GM23338 (cell line): Measurements from ENCODE around the gene WWP2. TPM values are rescaled to one million over a fixed set of nuclear protein-coding genes. Genes with fewer than 3 reads are reported as not detected.

Experiments used
- ATAC-seq: fragments of 200-7000 bp; cut with Tn5 transposase; 3 replicates; pipeline ENCODE4 v1.9.1; 2020
- DNase-seq: peaks from one replicate; pipeline ENCODE4 v3.0.0-alpha.2; 2015; ENCODE audit warnings: low spot score
- H2AFZ ChIP-seq: fragments of 200-600 bp; sonication (generic); 2 replicates; pipeline ENCODE4 v1.8.0; 2016; ENCODE audit warnings: antibody characterized with exemption, mild to moderate bottlenecking, moderate library complexity
- H3F3A ChIP-seq: fragments of 200-600 bp; sonication (generic); replicated peaks from 2 replicates; pipeline ENCODE4 v1.8.0; 2017; ENCODE audit warnings: antibody characterized with exemption, mixed run types, low read depth
- H3K27ac ChIP-seq: fragments of 200-600 bp; sonication (generic); 2 replicates; pipeline ENCODE4 v1.6.1; 2016; ENCODE audit warnings: low read depth
- H3K27me3 ChIP-seq: fragments of 200-600 bp; sonication (generic); 2 replicates; pipeline ENCODE4 v1.8.0; 2016; ENCODE audit warnings: mild to moderate bottlenecking, mixed run types, moderate library complexity; ENCODE audit not compliant: insufficient read depth
- H3K36me3 ChIP-seq: fragments of 200-600 bp; sonication (generic); 2 replicates; pipeline ENCODE4 v1.8.0; 2016; ENCODE audit warnings: mild to moderate bottlenecking; ENCODE audit not compliant: insufficient read depth
- H3K4me1 ChIP-seq: fragments of 200-600 bp; sonication (generic); 2 replicates; pipeline ENCODE4 v1.8.0; 2016; ENCODE audit warnings: mild to moderate bottlenecking, moderate library complexity; ENCODE audit not compliant: insufficient read depth
- H3K4me2 ChIP-seq: fragments of 200-600 bp; sonication (generic); 2 replicates; pipeline ENCODE4 v1.7.1; 2017; ENCODE audit warnings: mixed run types
- H3K4me3 ChIP-seq: fragments of 200-600 bp; sonication (generic); 2 replicates; pipeline ENCODE4 v1.6.1; 2016; ENCODE audit warnings: mixed run types
- H3K79me2 ChIP-seq: fragments of 200-600 bp; sonication (generic); replicated peaks from 2 replicates; pipeline ENCODE4 v1.8.0; 2017; ENCODE audit warnings: mild to moderate bottlenecking; ENCODE audit not compliant: insufficient read depth
- H3K9me2 ChIP-seq: fragments of 200-600 bp; sonication (generic); 2 replicates; pipeline ENCODE4 v1.8.0; 2017; ENCODE audit not compliant: insufficient read depth
- H4K20me1 ChIP-seq: fragments of 200-600 bp; sonication (generic); replicated peaks from 2 replicates; pipeline ENCODE4 v1.8.0; 2017; ENCODE audit warnings: mild to moderate bottlenecking; ENCODE audit not compliant: insufficient read depth
- H3K27ac Mint-ChIP-seq: 2 replicates; pipeline ENCODE4 v1.8.0; 2020; ENCODE audit warnings: inconsistent platforms, mild to moderate bottlenecking, moderate library complexity, mixed read lengths
- H3K27me3 Mint-ChIP-seq: 3 replicates; pipeline ENCODE4 v1.8.0; 2022; ENCODE audit warnings: low read depth, mild to moderate bottlenecking, moderate library complexity, mixed read lengths, inconsistent platforms; ENCODE audit not compliant: insufficient read depth, poor library complexity
- H3K36me3 Mint-ChIP-seq: 3 replicates; pipeline ENCODE4 v1.8.0; 2021; ENCODE audit warnings: low read depth, mild to moderate bottlenecking, inconsistent platforms, moderate library complexity, mixed read lengths
- H3K4me1 Mint-ChIP-seq: 3 replicates; pipeline ENCODE4 v1.8.0; 2020; ENCODE audit warnings: mild to moderate bottlenecking, inconsistent platforms, mixed read lengths
- H3K4me3 Mint-ChIP-seq: 3 replicates; pipeline ENCODE4 v1.8.0; 2021; ENCODE audit warnings: moderate library complexity, mild to moderate bottlenecking, inconsistent platforms, mixed read lengths
- H3K9me3 Mint-ChIP-seq: 3 replicates; pipeline ENCODE4 v1.8.0; 2020; ENCODE audit warnings: moderate library complexity, mild to moderate bottlenecking, inconsistent platforms, mixed read lengths
- CREB1 ChIP-seq: fragments of 250-450 bp; sonication (Bioruptor Pico); IDR thresholded peaks from 2 replicates; pipeline ENCODE4 v1.5.0; 2020; ENCODE audit warnings: low read depth, mild to moderate bottlenecking, moderate library complexity
- ETS1 ChIP-seq: IDR thresholded peaks from 2 replicates; pipeline ENCODE4 v1.6.1; 2016; ENCODE audit warnings: antibody characterized with exemption
- EZH2 ChIP-seq: fragments of 200-600 bp; sonication (generic); IDR thresholded peaks from one replicate; pipeline ENCODE4 v1.8.0; 2017; ENCODE audit warnings: antibody characterized with exemption, mild to moderate bottlenecking, low read depth; ENCODE audit not compliant: unreplicated experiment
- EZH2phosphoT487 ChIP-seq: fragments of 200-600 bp; sonication (generic); IDR thresholded peaks from one replicate; pipeline ENCODE4 v1.8.1; 2018; ENCODE audit warnings: antibody characterized with exemption; ENCODE audit not compliant: unreplicated experiment
- NANOG ChIP-seq: IDR thresholded peaks from 2 replicates; pipeline ENCODE4 v1.6.1; 2016; ENCODE audit warnings: antibody characterized with exemption, borderline replicate concordance
- REST ChIP-seq: IDR thresholded peaks from one replicate; pipeline ENCODE4 v1.6.1; 2018; ENCODE audit warnings: antibody characterized with exemption; ENCODE audit not compliant: unreplicated experiment
- STAT1 ChIP-seq: IDR thresholded peaks from one replicate; pipeline ENCODE4 v1.6.1; 2016; ENCODE audit warnings: antibody characterized with exemption; ENCODE audit not compliant: unreplicated experiment
- ZNF114 ChIP-seq: fragments of 250-450 bp; sonication (Bioruptor Pico); IDR thresholded peaks from 2 replicates; pipeline ENCODE4 v1.5.0; 2020; ENCODE audit warnings: mild to moderate bottlenecking, moderate library complexity
- ZNF331 ChIP-seq: fragments of 250-450 bp; sonication (Bioruptor Pico); IDR thresholded peaks from 2 replicates; pipeline ENCODE4 v1.5.0; 2020; ENCODE audit warnings: low read depth, mild to moderate bottlenecking, moderate library complexity
- polyA plus RNA-seq: library from polyadenylated mRNA; unstranded; fragments of >200 nt; fragmentation: Nextera tagmentation; extraction: Ambion mirVana; gene quantifications from 2 replicates; pipeline ENCODE4 v1.2.1, GENCODE V29; 2016
- total RNA-seq: library from RNA; depleted of rRNA; stranded (reverse); fragments of >200 nt; shearing (Covaris generic); gene quantifications from 2 replicates; pipeline ENCODE4 v1.2.3, GENCODE V29; 2014

WWP2 gene
- total and polyA plus RNA-seq, 2 experiments from 2014 or later: 12.3 to 35.5 TPM

GRCh38 chr16:69924777-69925191 is 162.7 kb downstream of the WWP2 start:
- no peak overlapping the region for H3K4me3 Mint-ChIP-seq

GRCh38 chr16:69925311-69925710 is 163.2 kb downstream of the WWP2 start:
- Histone ChIP-seq H3K27me3 (no peaks in the 10 kb centered on the region), H3K9me2 (no peaks in the 10 kb centered on the region), H3K4me1 (peaks cover 8% of the 10 kb centered on the region; the same call in 1 of the 2 replicates), H2AFZ (no peak overlapping the region), H3K36me3 (no peaks in the 10 kb centered on the region), H3K79me2 (no peaks in the 10 kb centered on the region), H3K4me3 (no peak overlapping the region), H4K20me1 (no peaks in the 10 kb centered on the region), H3K27ac (0 out of 2 replicates have a peak overlapping the region, but pooled peaks have one; percentile 53), H3K4me2 (no peak overlapping the region), H3F3A (no peaks in the 10 kb centered on the region)
- Mint-ChIP-seq H3K27ac (peak overlapping the region; percentile 26; the same call in 1 of the 2 replicates), H3K9me3 (no peaks in the 10 kb centered on the region), H3K4me3 (no peak overlapping the region), H3K36me3 (peaks cover 7% of the 10 kb centered on the region), H3K4me1 (peaks cover 33% of the 10 kb centered on the region), H3K27me3 (peaks cover 3% of the 10 kb centered on the region)
- TF ChIP-seq REST (no peak), ZNF114 (no peak), STAT1 (no peak), EZH2 (no peak)
- ATAC-seq (no peak), DNase-seq (no peak)

More at GRCh38 chr16:69924777-69925191, 162.7 kb downstream of the WWP2 start:
- Mint-ChIP-seq H3K36me3 (peaks cover 7% of the 10 kb centered on the region), H3K27ac (peak overlapping the region; percentile 46; the same call in 1 of the 2 replicates), H3K9me3 (no peaks in the 10 kb centered on the region), H3K4me1 (peaks cover 33% of the 10 kb centered on the region), H3K27me3 (peaks cover 3% of the 10 kb centered on the region)
- H3F3A ChIP-seq: no peaks in the 10 kb centered on the region
- H3K4me3 ChIP-seq: no peak overlapping the region
- H4K20me1 ChIP-seq: no peaks in the 10 kb centered on the region
- no peaks in the 10 kb centered on the region for H3K79me2 ChIP-seq
- no peaks in the 10 kb centered on the region for H3K27me3 ChIP-seq
- peaks cover 8% of the 10 kb centered on the region; the same call in 1 of the 2 replicates for H3K4me1 ChIP-seq
- no peak overlapping the region for H2AFZ ChIP-seq
- no peaks in the 10 kb centered on the region for H3K36me3 ChIP-seq
- no peaks in the 10 kb centered on the region for H3K9me2 ChIP-seq
- DNase-seq (peak; percentile 11), ATAC-seq (peak; percentile 19; the same call in 2 of the 3 replicates)
- TF ChIP-seq CREB1 (CRISPR knock-in tag): no peak
- H3K4me2 ChIP-seq: no peak overlapping the region
- 0 out of 2 replicates have a peak overlapping the region, but pooled peaks have one; percentile 53 for H3K27ac ChIP-seq

DNA sequence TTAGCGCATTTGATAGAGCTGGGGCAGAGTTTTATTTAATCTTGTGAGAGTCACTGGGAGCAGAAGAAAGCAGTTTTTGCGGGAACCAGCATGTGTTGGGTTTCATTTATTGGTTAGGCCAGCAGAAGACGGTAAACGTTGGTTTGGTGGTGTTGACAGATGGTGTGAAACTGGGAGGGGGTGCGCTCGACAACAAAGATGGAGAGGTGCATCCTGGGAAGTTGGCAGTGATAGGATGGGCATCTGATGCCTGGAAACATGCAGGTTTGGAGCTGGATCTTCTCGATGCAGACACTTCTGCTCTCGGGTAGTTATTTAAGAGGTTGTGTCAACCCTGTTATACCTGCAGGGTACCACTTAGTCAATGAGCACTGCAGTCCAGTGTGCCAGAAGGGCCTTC is 164.1 kb downstream of the WWP2 start:
- Histone ChIP-seq H2AFZ (no peak overlapping the region), H3K4me2 (no peak overlapping the region), H3K4me3 (no peak overlapping the region), H3F3A (no peaks in the 10 kb centered on the region), H3K9me2 (no peaks in the 10 kb centered on the region), H3K27ac (no peak overlapping the region), H3K27me3 (no peaks in the 10 kb centered on the region), H3K36me3 (no peaks in the 10 kb centered on the region), H3K79me2 (no peaks in the 10 kb centered on the region), H4K20me1 (no peaks in the 10 kb centered on the region), H3K4me1 (peaks cover 8% of the 10 kb centered on the region; the same call in 1 of the 2 replicates)
- Mint-ChIP-seq H3K36me3 (peaks cover 7% of the 10 kb centered on the region), H3K27me3 (peaks cover 3% of the 10 kb centered on the region), H3K4me3 (no peak overlapping the region), H3K4me1 (peaks cover 33% of the 10 kb centered on the region), H3K27ac (no peak overlapping the region), H3K9me3 (no peaks in the 10 kb centered on the region)
- DNase-seq (no peak), ATAC-seq (no peak)
- no peak for TF ChIP-seq ZNF114
- no peak for TF ChIP-seq EZH2phosphoT487
- TF ChIP-seq NANOG: no peak
- TF ChIP-seq ZNF331 (CRISPR knock-in tag): no peak
- no peak for TF ChIP-seq ETS1
- no peak for TF ChIP-seq REST
- TF ChIP-seq STAT1: no peak
